Measurements from ENCODE around the gene TFAM. TPM values are rescaled to one million over a fixed set of nuclear protein-coding genes. Genes with fewer than 3 reads are reported as not detected.

Gene TFAM
- total RNA-seq, 1 donor from 2014 or later = 3.4 TPM

- Histone ChIP-seq H3K27ac (no peak overlapping the region), H3K27me3 (no peaks in the 10 kb centered on the region), H3K4me1 (peaks cover 0 to 14% of the 10 kb centered on the region in 2 donors), H3K9me3 (no peaks in the 10 kb centered on the region), H3K4me3 (no peak overlapping the region), H3K36me3 (no peaks in the 10 kb centered on the region)
- no peak for TF ChIP-seq CTCF (IDR thresholded peaks at IDR 0.05)
- intact Hi-C loops (cut with DNase I) = no loop called here
- no peak for DNase-seq (ENCODE audit: low spot score in 2 of 2)
Measured at GRCh38 chr10:58440484-58440883, 55.3 kb downstream of the TFAM start.

- H3K27ac ChIP-seq = no peak overlapping the region
- TF ChIP-seq CTCF (IDR thresholded peaks at IDR 0.05) = no peak
- no peak for DNase-seq (ENCODE audit: low spot score in 2 of 2)
Measured at GRCh38 chr10:58444321-58444720, 59.1 kb downstream of the TFAM start.

GRCh38 chr10:58444876-58445275, 59.7 kb downstream of the TFAM start:
- TF ChIP-seq CTCF (IDR thresholded peaks at IDR 0.05) = no peak
- intact Hi-C loops (cut with DNase I) = no loop called here
- DNase-seq (ENCODE audit: low spot score in 2 of 2) = no peak

More at GRCh38 chr10:58444321-58444720, 59.1 kb downstream of the TFAM start:
- H3K9me3 ChIP-seq = no peaks in the 10 kb centered on the region
- no peak overlapping the region for H3K4me3 ChIP-seq
- intact Hi-C loops (cut with DNase I) = no loop called here
- no peaks in the 10 kb centered on the region for H3K4me1 ChIP-seq
- H3K27me3 ChIP-seq = no peaks in the 10 kb centered on the region
- H3K36me3 ChIP-seq = no peaks in the 10 kb centered on the region

GRCh38 chr10:58448121-58448935, 63.1 kb downstream of the TFAM start:
- no peak for TF ChIP-seq CTCF (IDR thresholded peaks at IDR 0.05)
- H3K27ac ChIP-seq = no peak overlapping the region
- H3K9me3 ChIP-seq = no peaks in the 10 kb centered on the region
- no peaks in the 10 kb centered on the region for H3K36me3 ChIP-seq
- no peak for DNase-seq (ENCODE audit: low spot score in 2 of 2)
- intact Hi-C loops (cut with DNase I) = no loop called here
- no peaks in the 10 kb centered on the region for H3K27me3 ChIP-seq
- no peak overlapping the region for H3K4me3 ChIP-seq
- peaks cover 0 to 7% of the 10 kb centered on the region in 2 donors for H3K4me1 ChIP-seq

More at GRCh38 chr10:58444876-58445275, 59.7 kb downstream of the TFAM start:
- Histone ChIP-seq H3K9me3 (no peaks in the 10 kb centered on the region), H3K36me3 (no peaks in the 10 kb centered on the region), H3K27ac (no peak overlapping the region), H3K27me3 (no peaks in the 10 kb centered on the region), H3K4me3 (no peak overlapping the region), H3K4me1 (no peaks in the 10 kb centered on the region)

Other genes with a start within 250 kb of the TFAM start
- gene IPMK, start 117.5 kb upstream of the TFAM start, total RNA-seq = 2.8 TPM
- 18.0 TPM for gene CISD1, start 116.2 kb upstream of the TFAM start, total RNA-seq
- 4.2 TPM for gene UBE2D1, start 50.4 kb upstream of the TFAM start, total RNA-seq
- gene BICC1, start 127.5 kb downstream of the TFAM start, total RNA-seq = 9.3 TPM